ENCODE measurements around the gene PDE7B. TPM values are rescaled to one million over a fixed set of nuclear protein-coding genes. Genes with fewer than 3 reads are reported as not detected.

PDE7B gene
- total and polyA plus RNA-seq, 4 donors = 0.75 to 5.2 (median 1.3) TPM

- no peak for DNase-seq (ENCODE audit: low spot score)
- Histone ChIP-seq H3K27me3 (ENCODE audit: control insufficient read depth in 4 of 4, insufficient read depth in 4 of 4, low read length in 3 of 4) (no peaks in the 10 kb centered on the region), H3K27ac (ENCODE audit: low read depth in 1 of 2, low read length in 2 of 2) (no peak overlapping the region), H3K36me3 (ENCODE audit: control insufficient read depth in 4 of 4, insufficient read depth in 3 of 4, low read depth in 1 of 4, low read length in 3 of 4) (no peaks in the 10 kb centered on the region), H3K9me3 (ENCODE audit: control insufficient read depth in 4 of 4, low read length in 3 of 4) (no peaks in the 10 kb centered on the region), H3K9ac (ENCODE audit: low read depth in 1 of 2, low read length in 2 of 2) (no peak overlapping the region), H3K4me3 (ENCODE audit: low read depth in 1 of 3, low read length in 3 of 3) (no peak overlapping the region), H3K4me1 (ENCODE audit: control insufficient read depth in 4 of 4, insufficient read depth in 4 of 4, low read length in 3 of 4) (no peaks in the 10 kb centered on the region)
- TF ChIP-seq REST (IDR thresholded peaks at IDR 0.05) = no peak
- TF ChIP-seq HNF4G (IDR thresholded peaks at IDR 0.05) = no peak
- TF ChIP-seq JUND (IDR thresholded peaks at IDR 0.05) = no peak
- TF ChIP-seq HNF4A (conservative IDR thresholded peaks at IDR 0.05) = no peak
- no peak for TF ChIP-seq EGR1 (IDR thresholded peaks at IDR 0.05; ENCODE audit: low read depth in 2 of 2)
- TF ChIP-seq RXRA (IDR thresholded peaks at IDR 0.05) = no peak
- no peak for TF ChIP-seq FOXA2 (IDR thresholded peaks at IDR 0.05)
- no peak for TF ChIP-seq YY1 (IDR thresholded peaks at IDR 0.05)
- TF ChIP-seq RAD21 (IDR thresholded peaks at IDR 0.05) = no peak
- no peak for TF ChIP-seq SP1 (IDR thresholded peaks at IDR 0.05)
- TF ChIP-seq ATF3 (IDR thresholded peaks at IDR 0.05) = no peak
- no peak for TF ChIP-seq TAF1 (conservative IDR thresholded peaks at IDR 0.05)
- TF ChIP-seq GABPA (IDR thresholded peaks at IDR 0.05 in 1 of 2, conservative IDR thresholded peaks at IDR 0.05 in 1 of 2) = no peak
- no peak for TF ChIP-seq MAX (IDR thresholded peaks at IDR 0.05)
- TF ChIP-seq CTCF (IDR thresholded peaks at IDR 0.05; ENCODE audit: low read depth, low read length, missing input control) = no peak
- TF ChIP-seq NR2F2 (IDR thresholded peaks at IDR 0.05) = no peak
- 86% methylated on average over 3 of the region's 3 CpGs for WGBS
These were observed 260.8 kb downstream of the PDE7B start for GRCh38 chr6:136112262-136112661.

- Histone ChIP-seq H3K36me3 (ENCODE audit: control insufficient read depth in 4 of 4, insufficient read depth in 3 of 4, low read depth in 1 of 4, low read length in 3 of 4) (no peaks in the 10 kb centered on the region), H3K4me1 (ENCODE audit: control insufficient read depth in 4 of 4, insufficient read depth in 4 of 4, low read length in 3 of 4) (no peaks in the 10 kb centered on the region), H3K4me3 (ENCODE audit: low read depth in 1 of 3, low read length in 3 of 3) (no peak overlapping the region), H3K9me3 (ENCODE audit: control insufficient read depth in 4 of 4, low read length in 3 of 4) (no peaks in the 10 kb centered on the region), H3K27ac (ENCODE audit: low read depth in 1 of 2, low read length in 2 of 2) (peak overlapping the region in 1 of 2 donors; percentile 14), H3K27me3 (ENCODE audit: control insufficient read depth in 4 of 4, insufficient read depth in 4 of 4, low read length in 3 of 4) (no peaks in the 10 kb centered on the region), H3K9ac (ENCODE audit: low read depth in 1 of 2, low read length in 2 of 2) (no peak overlapping the region)
- DNase-seq (ENCODE audit: low spot score) = no peak
- WGBS = 50% methylated on average over 5 of the region's 5 CpGs
- no peak for TF ChIP-seq ZBTB33 (IDR thresholded peaks at IDR 0.05)
These were observed 262.3 kb downstream of the PDE7B start for GRCh38 chr6:136113736-136114173.
